ENCODE results near the gene RSPH4A. TPM values are rescaled to one million over a fixed set of nuclear protein-coding genes. Genes with fewer than 3 reads are reported as not detected.
"Not testable (repeated sequence)": the region's sequence is repeated elsewhere in the genome, so short reads cannot be mapped to it uniquely, and the experiment has no call there.

Gene RSPH4A
- total RNA-seq, 6 donors from 2014 or later, result 1.2 to 28.7 (median 4.7) TPM

GRCh38 chr6:116596815-116597214 lies 19.5 kb upstream of the RSPH4A start:
- Histone ChIP-seq H3K27ac (no peak overlapping the region), H3K4me3 (no peak overlapping the region), H3K36me3 (peaks cover 15 to 36% (median 17%) of the 10 kb centered on the region in 4 donors), H3K9me3 (no peaks in the 10 kb centered on the region), H3K27me3 (no peaks in the 10 kb centered on the region), H3K4me1 (no peaks in the 10 kb centered on the region)
- ATAC-seq (ENCODE audit: low FRiP score in 2 of 2) (no peak), DNase-seq (no peak)
- TF ChIP-seq POLR2AphosphoS5 (IDR thresholded peaks at IDR 0.05) (no peak), POLR2A (IDR thresholded peaks at IDR 0.05) (no peak), CTCF (IDR thresholded peaks at IDR 0.05) (no peak), EP300 (IDR thresholded peaks at IDR 0.05) (no peak)
- 88 to 95% methylated on average over 4 of the region's 4 CpGs for WGBS, 2 donors

GRCh38 chr6:116603916-116604315 lies 12.4 kb upstream of the RSPH4A start:
- H3K4me1 ChIP-seq; H3K9me3 ChIP-seq; ATAC-seq (ENCODE audit: low FRiP score in 2 of 2); H3K36me3 ChIP-seq; H3K4me3 ChIP-seq; DNase-seq; H3K27me3 ChIP-seq; H3K27ac ChIP-seq: not testable (repeated sequence)
- WGBS, 2 donors, result 95 to 96% methylated on average over 3 of the region's 3 CpGs

GRCh38 chr6:116604868-116605267 lies 11.4 kb upstream of the RSPH4A start:
- H3K36me3 ChIP-seq; H3K9me3 ChIP-seq; H3K27me3 ChIP-seq; H3K4me3 ChIP-seq; ATAC-seq (ENCODE audit: low FRiP score in 2 of 2); DNase-seq; H3K4me1 ChIP-seq; H3K27ac ChIP-seq: not testable (repeated sequence)
- 83 to 91% methylated on average over 3 of the region's 3 CpGs for WGBS, 2 donors

GRCh38 chr6:116605935-116606334 lies 10.3 kb upstream of the RSPH4A start:
- Histone ChIP-seq H3K27me3 (no peaks in the 10 kb centered on the region), H3K4me1 (no peaks in the 10 kb centered on the region), H3K4me3 (no peak overlapping the region), H3K27ac (no peak overlapping the region), H3K36me3 (peaks cover 0 to 2% (median 0%) of the 10 kb centered on the region in 4 donors), H3K9me3 (no peaks in the 10 kb centered on the region)
- DNase-seq, result no peak
- WGBS, 2 donors, result 92 to 94% methylated on average over 4 of the region's 4 CpGs
- no peak for TF ChIP-seq POLR2AphosphoS5 (IDR thresholded peaks at IDR 0.05)
- ATAC-seq (ENCODE audit: low FRiP score in 2 of 2), result no peak

- H3K27ac ChIP-seq, result no peak overlapping the region
- no peak for TF ChIP-seq CTCF (IDR thresholded peaks at IDR 0.05)
- no peak for TF ChIP-seq EP300 (IDR thresholded peaks at IDR 0.05)
- no peak for TF ChIP-seq POLR2AphosphoS5 (IDR thresholded peaks at IDR 0.05)
- TF ChIP-seq POLR2A (IDR thresholded peaks at IDR 0.05), result no peak
- no peak for ATAC-seq (ENCODE audit: low FRiP score in 2 of 2)
- no peaks in the 10 kb centered on the region for H3K27me3 ChIP-seq
- no peaks in the 10 kb centered on the region for H3K36me3 ChIP-seq
- H3K9me3 ChIP-seq, result no peaks in the 10 kb centered on the region
- 82 to 86% methylated on average over 4 of the region's 4 CpGs for WGBS, 2 donors
- peaks cover 0 to 6% (median 4%) of the 10 kb centered on the region in 4 donors for H3K4me1 ChIP-seq
- DNase-seq, result no peak
- H3K4me3 ChIP-seq, result no peak overlapping the region
These were observed 5.2 kb upstream of the RSPH4A start for GRCh38 chr6:116611056-116611455.

- no peak overlapping the region for H3K27ac ChIP-seq
- TF ChIP-seq POLR2AphosphoS5 (IDR thresholded peaks at IDR 0.05) (no peak), EP300 (IDR thresholded peaks at IDR 0.05) (no peak), CTCF (IDR thresholded peaks at IDR 0.05) (no peak), POLR2A (IDR thresholded peaks at IDR 0.05) (no peak)
- ATAC-seq (ENCODE audit: low FRiP score in 2 of 2) (peak; percentile 28 to 34), DNase-seq (peak in 1 of 2 donors; percentile 42)
- peaks cover 6 to 13% (median 13%) of the 10 kb centered on the region in 4 donors for H3K4me1 ChIP-seq
- H3K9me3 ChIP-seq, result no peaks in the 10 kb centered on the region
- H3K4me3 ChIP-seq, result peak overlapping the region in 3 of 4 donors; percentile 40 to 64 (median 61)
- WGBS, 2 donors, result 0 to 3% methylated on average over 6 to 16 of the region's 16 CpGs
- no peaks in the 10 kb centered on the region for H3K36me3 ChIP-seq
- H3K27me3 ChIP-seq, result no peaks in the 10 kb centered on the region
These were observed 416 bp downstream of the RSPH4A start for GRCh38 chr6:116616737-116617053.

All from upper lobe of left lung (tissue), 6 donors.